K562 (cell line): ENCODE data around the gene FRA10AC1.

Experiments
- CREB1 ChIP-seq, 2 experiments: sonication (generic) in 1 of 2; formaldehyde crosslinking in 1 of 2; IDR thresholded peaks; 2 replicates each; pipeline versions ENCODE4 v1.6.1 to v1.8.0; 2012 to 2022; ENCODE audit warnings: inconsistent platforms in 1 of 2, mild to moderate bottlenecking in 1 of 2, missing genetic modification reagents in 1 of 2, moderate library complexity in 1 of 2
- KDM5B ChIP-seq: fragments of 200-600 bp; sonication (generic); IDR thresholded peaks from 2 replicates; pipeline ENCODE4 v1.6.1; 2012; ENCODE audit warnings: low read depth, mild to moderate bottlenecking, moderate library complexity, low read length, control low read depth, inconsistent platforms; ENCODE audit not compliant: insufficient replicate concordance
- NRF1 ChIP-seq, 2 experiments: fragments of 450-650 bp; IDR thresholded peaks in 1 of 2; conservative IDR thresholded peaks in 1 of 2; 2 replicates each; pipeline ENCODE4 v1.6.1; 2014; ENCODE audit warnings: mild to moderate bottlenecking in 2 of 2
- PTBP1 ChIP-seq: fragments of 200-400 bp; formaldehyde crosslinking; IDR thresholded peaks from 2 replicates; pipeline ENCODE4 v1.6.1; 2017; ENCODE audit warnings: low read depth, low read length

- TF ChIP-seq NRF1 (conservative IDR thresholded peaks at IDR 0.05 in 1 of 2, IDR thresholded peaks at IDR 0.05 in 1 of 2) (no peak), KDM5B (no peak), PTBP1 (no peak), CREB1 (IDR thresholded peaks at IDR 0.05) (no peak), CREB1 (CRISPR knock-in tag; IDR thresholded peaks at IDR 0.05) (no peak)
Measured at GRCh38 chr10:93707623-93708022, 5.2 kb upstream of the FRA10AC1 start.
